Ectodermal cell (in vitro differentiated cells): Measurements from ENCODE around the gene CRADD.

ENCODE experiments used
- H3K27ac ChIP-seq: 2 replicates; pipeline ENCODE4 v1.7.0; 2013; ENCODE audit warnings: mild to moderate bottlenecking, low read depth, low read length; ENCODE audit not compliant: insufficient read depth, poor library complexity, severe bottlenecking
- H3K27me3 ChIP-seq: 2 replicates; pipeline ENCODE4 v1.7.0; 2013; ENCODE audit warnings: mild to moderate bottlenecking, low read length; ENCODE audit not compliant: insufficient read depth, control insufficient read depth, poor library complexity, severe bottlenecking
- H3K36me3 ChIP-seq: one replicate; pipeline ENCODE4 v1.7.0; 2013; ENCODE audit warnings: low read length; ENCODE audit not compliant: control insufficient read depth, insufficient read depth
- H3K4me1 ChIP-seq: one replicate; pipeline ENCODE4 v1.7.0; 2013; ENCODE audit warnings: low read length; ENCODE audit not compliant: control insufficient read depth, insufficient read depth
- H3K4me3 ChIP-seq: 2 replicates; pipeline ENCODE4 v1.7.0; 2013; ENCODE audit warnings: low read depth, low read length, control low read depth; ENCODE audit not compliant: insufficient read depth
- H3K9me3 ChIP-seq: 2 replicates; pipeline ENCODE4 v1.7.0; 2013; ENCODE audit warnings: mild to moderate bottlenecking, low read length, moderate library complexity; ENCODE audit not compliant: control insufficient read depth
- WGBS, 2 experiments: methylation state at CpG; one replicate each; pipeline ENCODE4 v1.1.7; 2013; ENCODE audit warnings: missing lambda C conversion rate in 2 of 2; 5-methylcytosine and 5-hydroxymethylcytosine counted together

Gene CRADD

DNA sequence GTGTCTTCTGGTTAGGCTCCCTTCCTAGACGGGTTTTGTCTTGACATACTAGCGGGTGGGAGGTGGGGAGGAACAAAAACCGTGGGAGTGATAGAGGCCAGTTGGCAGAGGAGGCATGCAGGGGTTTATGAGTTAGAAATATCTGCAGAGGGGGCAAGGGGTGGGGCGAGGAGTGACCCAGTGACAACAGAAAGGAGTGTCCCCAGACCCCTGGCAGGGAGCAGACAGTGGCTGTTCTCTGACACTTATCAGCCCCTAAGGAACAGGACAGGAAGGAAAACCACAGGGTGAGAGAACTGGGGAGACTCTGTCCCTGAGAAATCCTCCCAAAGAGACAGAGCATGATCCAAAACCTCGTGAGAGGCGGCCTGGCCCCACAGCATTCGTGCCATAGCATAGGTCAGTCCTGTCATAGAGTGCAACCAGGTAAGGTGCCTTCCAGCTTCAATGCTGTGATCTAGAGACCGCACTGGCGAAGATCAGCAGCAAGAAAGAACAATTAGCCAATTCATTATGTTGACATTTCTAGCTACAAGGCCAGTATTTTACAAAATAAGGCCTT is 141.4 kb downstream of the CRADD start:
- Histone ChIP-seq H3K4me1 (peaks cover 4% of the 10 kb centered on the region), H3K27ac (no peak overlapping the region)

DNA sequence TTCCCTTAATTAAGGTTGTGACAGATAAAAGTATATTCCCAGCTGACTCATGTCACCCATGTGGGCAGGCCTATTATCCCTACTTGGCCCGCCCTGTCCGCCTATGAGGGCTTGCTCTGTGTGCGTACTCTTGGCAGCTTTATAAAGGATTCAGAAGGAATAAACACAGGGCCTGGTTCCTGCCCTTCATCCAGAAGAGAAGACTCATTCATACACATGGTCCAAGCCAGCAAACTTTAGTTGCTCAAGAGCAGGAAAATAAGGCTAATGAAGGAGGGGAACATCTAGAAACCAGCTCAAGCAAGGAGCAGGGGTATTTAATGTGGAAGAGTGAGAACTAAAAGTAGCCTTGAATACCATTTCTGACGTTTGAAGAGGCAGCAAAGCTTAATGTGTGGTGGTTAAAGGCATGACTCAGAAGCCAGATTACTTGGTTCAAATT is 141.9 kb downstream of the CRADD start:
- peaks cover 8% of the 10 kb centered on the region for H3K4me1 ChIP-seq
- H3K36me3 ChIP-seq, result no peaks in the 10 kb centered on the region
- 89 to 90% methylated on average over 4 of the region's 4 CpGs for WGBS, 2 experiments
- H3K4me3 ChIP-seq, result no peak overlapping the region
- no peaks in the 10 kb centered on the region for H3K27me3 ChIP-seq
- no peak overlapping the region for H3K27ac ChIP-seq
- H3K9me3 ChIP-seq, result no peaks in the 10 kb centered on the region

More for the DNA sequence above, 141.4 kb downstream of the CRADD start:
- Histone ChIP-seq H3K36me3 (no peaks in the 10 kb centered on the region), H3K27me3 (no peaks in the 10 kb centered on the region), H3K9me3 (no peaks in the 10 kb centered on the region), H3K4me3 (no peak overlapping the region)
- 91 to 92% methylated on average over 9 of the region's 9 CpGs for WGBS, 2 experiments

DNA sequence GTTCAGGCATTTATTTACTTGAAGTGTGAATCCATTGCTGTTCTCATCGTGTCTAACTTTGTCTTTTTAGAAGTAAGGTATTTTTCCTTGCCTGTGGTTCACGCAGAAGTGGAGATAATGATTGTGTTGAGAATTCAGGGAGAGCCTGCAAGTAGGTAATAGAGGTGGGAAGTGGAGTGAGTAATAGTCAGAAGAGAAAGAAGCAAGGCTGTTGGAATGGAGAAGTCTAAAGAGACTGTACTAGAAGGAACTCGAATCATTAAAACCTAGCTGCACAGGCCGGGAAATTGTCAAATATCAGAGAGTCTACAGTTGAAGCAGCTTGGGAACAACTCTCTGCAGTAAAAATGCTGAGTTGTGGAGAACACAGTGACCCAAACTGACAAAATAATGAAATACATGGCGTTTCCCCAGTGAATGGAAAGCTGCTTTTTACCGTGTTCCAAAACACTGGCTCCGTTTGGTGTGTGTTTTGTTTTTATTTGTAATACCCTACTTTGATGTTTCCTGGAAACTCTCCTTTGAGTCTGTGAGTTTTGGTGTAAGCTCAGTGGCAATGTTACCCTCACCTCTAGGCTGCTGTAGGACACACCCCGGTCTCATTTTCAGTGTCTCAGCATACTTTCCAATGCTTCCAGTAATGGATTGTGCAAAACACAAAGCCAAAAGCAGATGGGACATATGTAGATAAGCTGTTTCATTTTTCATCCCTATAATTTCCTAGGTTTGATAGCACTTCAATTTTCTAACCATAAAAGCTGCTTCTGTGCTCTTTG is 146.6 kb downstream of the CRADD start:
- Histone ChIP-seq H3K27ac (no peak overlapping the region), H3K36me3 (no peaks in the 10 kb centered on the region), H3K4me3 (no peak overlapping the region), H3K9me3 (no peaks in the 10 kb centered on the region), H3K4me1 (peaks cover 12% of the 10 kb centered on the region), H3K27me3 (no peaks in the 10 kb centered on the region)
- 80 to 83% methylated on average over 8 of the region's 8 CpGs for WGBS, 2 experiments

DNA sequence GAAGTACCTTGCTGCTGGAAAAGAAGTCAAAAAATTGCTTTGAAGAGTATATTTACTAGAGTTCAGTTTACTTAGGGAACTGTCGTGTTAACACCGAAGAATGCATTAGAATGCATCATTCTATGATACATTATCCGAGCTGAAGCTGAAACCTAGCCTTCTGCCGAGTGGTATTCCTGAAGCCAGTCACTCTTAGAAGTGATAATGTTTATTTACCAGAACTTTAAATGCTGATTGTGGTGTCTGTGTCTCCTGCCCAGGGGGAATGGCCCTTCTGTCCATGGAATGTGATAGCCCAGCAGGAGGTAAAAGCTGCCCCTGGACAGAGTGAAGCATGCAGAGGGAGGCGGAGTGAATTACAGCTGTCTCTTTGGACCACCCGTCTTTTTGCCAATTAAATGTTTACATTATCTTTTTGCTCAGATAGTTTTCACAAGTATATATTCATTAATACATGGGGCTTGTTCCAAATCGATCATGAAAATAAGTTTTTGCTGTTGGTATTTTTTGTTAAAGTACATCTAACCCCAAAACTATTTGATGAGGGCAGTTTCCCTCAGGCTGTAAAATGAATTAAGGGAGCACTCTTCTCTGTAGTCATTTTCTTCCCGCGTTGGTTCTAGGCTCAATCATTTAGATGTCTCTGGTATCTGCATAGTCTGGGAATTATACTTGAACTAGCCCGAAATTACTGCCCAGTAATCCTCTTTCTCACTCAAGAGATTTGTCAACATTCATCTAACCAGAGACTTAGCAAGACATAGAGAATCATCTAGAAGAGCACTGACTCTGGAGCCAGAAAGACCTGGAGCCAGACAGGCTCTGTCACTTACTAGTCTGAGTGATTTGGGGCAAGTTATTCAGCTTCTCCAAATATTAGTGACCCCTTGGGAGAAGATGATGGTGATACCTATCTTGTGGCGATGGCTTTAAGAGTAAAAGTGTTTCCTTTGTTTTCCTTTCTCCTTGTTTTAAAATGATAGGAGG is 147.6 kb downstream of the CRADD start:
- no peak overlapping the region for H3K27ac ChIP-seq
- H3K4me3 ChIP-seq, result no peak overlapping the region
- 35 to 47% methylated on average over 9 to 10 of the region's 11 CpGs for WGBS, 2 experiments
- H3K27me3 ChIP-seq, result no peaks in the 10 kb centered on the region
- peaks cover 12% of the 10 kb centered on the region for H3K4me1 ChIP-seq
- no peaks in the 10 kb centered on the region for H3K9me3 ChIP-seq
- no peaks in the 10 kb centered on the region for H3K36me3 ChIP-seq

DNA sequence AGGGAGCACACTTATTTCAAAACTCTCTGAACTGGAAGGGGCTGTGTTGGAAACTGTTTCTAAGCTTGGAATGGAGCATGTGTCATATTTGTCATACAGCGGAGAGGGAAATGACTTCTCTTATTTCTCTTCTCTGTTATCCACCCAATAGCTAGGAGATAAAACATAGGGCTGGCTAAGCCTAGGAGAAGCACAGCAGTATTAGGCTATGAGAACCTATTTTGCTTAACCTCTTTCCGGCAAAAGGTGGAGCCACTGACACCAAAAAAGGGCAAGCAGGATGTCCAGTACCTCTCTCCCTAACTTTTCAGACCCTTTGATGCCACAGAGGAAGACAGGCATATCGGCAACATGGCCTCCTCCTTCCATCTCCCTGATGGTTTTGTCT is 148.3 kb downstream of the CRADD start:
- Histone ChIP-seq H3K27ac (no peak overlapping the region), H3K27me3 (no peaks in the 10 kb centered on the region)
- WGBS, 2 experiments, result 73 to 75% methylated on average over 2 to 3 of the region's 3 CpGs

DNA sequence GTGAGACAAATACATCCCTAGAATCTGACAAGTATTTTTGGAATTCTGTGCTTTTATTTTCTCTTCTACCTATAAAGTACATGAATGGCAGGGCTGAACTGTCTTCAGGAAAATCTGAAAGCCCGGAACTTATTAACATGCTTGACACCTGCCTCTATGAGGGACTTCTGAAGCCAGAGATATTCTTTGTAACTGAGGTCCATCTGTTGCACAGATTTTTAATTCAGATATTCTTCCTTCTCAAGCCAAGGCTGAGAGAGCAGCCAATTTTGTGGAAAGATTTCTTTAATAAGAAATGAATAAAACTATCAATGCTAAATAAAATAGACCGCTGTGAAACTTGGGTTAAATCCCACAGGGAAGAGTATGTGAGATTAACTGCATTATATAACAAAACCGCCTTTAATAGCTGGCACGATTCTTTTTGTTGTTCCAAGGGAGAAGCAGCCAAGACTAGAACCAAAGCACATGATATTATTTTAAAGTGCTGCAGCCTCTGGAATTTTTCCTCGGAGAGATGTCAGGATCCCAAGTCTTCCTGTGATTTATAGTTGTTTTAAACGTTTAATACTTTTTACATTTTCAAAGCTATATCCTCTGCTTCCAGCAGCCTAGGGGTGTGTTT is 148.9 kb downstream of the CRADD start:
- Histone ChIP-seq H3K27me3 (no peaks in the 10 kb centered on the region), H3K4me1 (peaks cover 12% of the 10 kb centered on the region), H3K9me3 (no peaks in the 10 kb centered on the region), H3K27ac (no peak overlapping the region), H3K4me3 (no peak overlapping the region), H3K36me3 (no peaks in the 10 kb centered on the region)
- 91 to 92% methylated on average over 4 to 5 of the region's 6 CpGs for WGBS, 2 experiments

More for the DNA sequence above, 148.3 kb downstream of the CRADD start:
- peaks cover 12% of the 10 kb centered on the region for H3K4me1 ChIP-seq
- no peaks in the 10 kb centered on the region for H3K9me3 ChIP-seq
- no peak overlapping the region for H3K4me3 ChIP-seq
- no peaks in the 10 kb centered on the region for H3K36me3 ChIP-seq

DNA sequence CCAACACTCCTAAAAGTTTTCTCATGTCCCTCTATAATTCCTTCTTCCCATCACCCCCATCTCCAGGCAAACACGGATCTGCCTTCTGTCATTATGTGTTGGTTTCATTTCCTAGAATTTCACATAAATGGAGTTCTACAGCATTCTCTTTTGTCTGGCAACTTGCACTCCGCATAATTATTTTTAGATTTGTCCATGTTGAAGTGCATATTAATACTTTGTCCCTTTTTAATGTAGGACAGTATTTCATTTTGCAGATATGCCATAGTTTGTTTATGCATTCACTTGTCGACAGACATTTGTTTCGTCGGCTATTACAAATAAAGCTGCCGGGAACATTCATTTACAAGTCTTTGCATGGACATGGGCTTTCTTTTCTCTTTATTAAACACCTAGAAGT is 150.0 kb downstream of the CRADD start:
- Histone ChIP-seq H3K27ac (no peak overlapping the region), H3K36me3 (no peaks in the 10 kb centered on the region), H3K4me3 (no peak overlapping the region), H3K9me3 (no peaks in the 10 kb centered on the region), H3K27me3 (no peaks in the 10 kb centered on the region), H3K4me1 (peaks cover 12% of the 10 kb centered on the region)
- 76 to 79% methylated on average over 5 to 6 of the region's 6 CpGs for WGBS, 2 experiments

DNA sequence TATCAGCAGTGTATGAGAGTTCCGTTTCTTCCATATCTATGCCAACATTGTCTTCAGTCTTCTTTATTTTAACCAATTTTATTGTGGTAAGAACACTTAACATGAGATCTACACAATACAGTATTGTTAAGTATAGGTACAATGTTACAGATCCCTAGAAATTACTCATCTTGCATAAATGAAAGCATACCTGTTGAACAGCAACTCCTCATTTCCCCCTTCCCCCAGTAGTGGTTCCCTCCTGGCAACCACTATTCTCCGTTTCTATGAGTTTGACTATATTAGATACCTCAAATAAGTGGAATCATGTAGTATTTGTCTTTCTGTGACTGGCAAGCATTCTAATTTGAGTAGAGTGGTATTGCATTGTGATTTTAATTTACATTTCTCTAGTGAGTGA is 150.5 kb downstream of the CRADD start:
- Histone ChIP-seq H3K4me3 (no peak overlapping the region), H3K27me3 (no peaks in the 10 kb centered on the region), H3K27ac (no peak overlapping the region), H3K36me3 (no peaks in the 10 kb centered on the region), H3K9me3 (no peaks in the 10 kb centered on the region), H3K4me1 (peaks cover 12% of the 10 kb centered on the region)
- 80% methylated on average over 1 of the region's 2 CpGs; no CpG with 5 or more reads in 1 of the 2 experiments for WGBS, 2 experiments

DNA sequence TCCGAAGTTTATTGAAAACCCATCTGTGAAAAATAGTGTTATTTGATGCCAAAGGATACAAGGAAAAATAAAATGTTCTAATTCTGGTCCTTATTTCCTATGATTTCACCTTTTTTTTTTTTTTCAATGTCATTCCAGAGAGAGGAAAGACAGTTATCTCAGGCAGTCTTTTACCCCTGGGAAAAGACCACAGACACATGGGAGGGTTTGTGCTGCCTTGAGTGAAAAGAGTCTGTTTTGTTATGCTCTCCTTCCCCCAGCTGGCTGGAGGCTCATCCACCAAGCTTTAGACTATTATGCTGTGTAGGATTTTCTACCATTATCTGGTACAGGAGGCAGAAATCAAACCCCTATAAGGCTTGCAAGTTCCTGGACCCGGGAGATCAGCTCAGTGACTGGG is 151.8 kb downstream of the CRADD start:
- Histone ChIP-seq H3K4me1 (peaks cover 5% of the 10 kb centered on the region), H3K27ac (no peak overlapping the region), H3K36me3 (no peaks in the 10 kb centered on the region), H3K27me3 (no peaks in the 10 kb centered on the region), H3K4me3 (no peak overlapping the region), H3K9me3 (no peaks in the 10 kb centered on the region)
- 76 to 82% methylated on average over 1 to 2 of the region's 2 CpGs for WGBS, 2 experiments
